ENCODE results near the gene KCNH3.

GRCh38 chr12:49521389-49521788 is 17.4 kb upstream of the KCNH3 start:
- TF ChIP-seq CTCF (IDR thresholded peaks at IDR 0.05) (no peak), POLR2A (IDR thresholded peaks at IDR 0.05) (no peak)

All from Peyer's patch (tissue), 4 donors.